ENCODE measurements around the gene KRT23. TPM values are rescaled to one million over a fixed set of nuclear protein-coding genes. Genes with fewer than 3 reads are reported as not detected.
A peak's percentile ranks its signal among the peaks of the same experiment; 100 is the strongest.

The KRT23 gene
- total RNA-seq, 1 experiment from 2014 or later = not detected

GRCh38 chr17:40888196-40888720 lies 49.2 kb downstream of the KRT23 start:
- no peak overlapping the region for H3K27ac ChIP-seq
- no peaks in the 10 kb centered on the region for H3F3A ChIP-seq (ENCODE audit: insufficient read depth, low read depth)
- H3K79me2 ChIP-seq (ENCODE audit: low read depth) = no peaks in the 10 kb centered on the region
- no peaks in the 10 kb centered on the region for H3K4me1 ChIP-seq (replicated peaks; ENCODE audit: insufficient read depth)
- H3K9me3 ChIP-seq (ENCODE audit: insufficient read depth, low read depth) = no peaks in the 10 kb centered on the region; the same call in 1 of the 2 replicates
- H3K4me3 ChIP-seq = no peak overlapping the region
- H3K4me2 ChIP-seq = no peak overlapping the region
- intact Hi-C loops (cut with micrococcal nuclease; ENCODE audit: unreplicated experiment) = no loop called here
- CTCF ChIA-PET = no interaction called here
- BruUV-seq (replicated peaks) = no TSS peak
- no peak for TF ChIP-seq EZH2 (IDR thresholded peaks at IDR 0.05; ENCODE audit: low read depth)
- TF ChIP-seq, protein P1, sequence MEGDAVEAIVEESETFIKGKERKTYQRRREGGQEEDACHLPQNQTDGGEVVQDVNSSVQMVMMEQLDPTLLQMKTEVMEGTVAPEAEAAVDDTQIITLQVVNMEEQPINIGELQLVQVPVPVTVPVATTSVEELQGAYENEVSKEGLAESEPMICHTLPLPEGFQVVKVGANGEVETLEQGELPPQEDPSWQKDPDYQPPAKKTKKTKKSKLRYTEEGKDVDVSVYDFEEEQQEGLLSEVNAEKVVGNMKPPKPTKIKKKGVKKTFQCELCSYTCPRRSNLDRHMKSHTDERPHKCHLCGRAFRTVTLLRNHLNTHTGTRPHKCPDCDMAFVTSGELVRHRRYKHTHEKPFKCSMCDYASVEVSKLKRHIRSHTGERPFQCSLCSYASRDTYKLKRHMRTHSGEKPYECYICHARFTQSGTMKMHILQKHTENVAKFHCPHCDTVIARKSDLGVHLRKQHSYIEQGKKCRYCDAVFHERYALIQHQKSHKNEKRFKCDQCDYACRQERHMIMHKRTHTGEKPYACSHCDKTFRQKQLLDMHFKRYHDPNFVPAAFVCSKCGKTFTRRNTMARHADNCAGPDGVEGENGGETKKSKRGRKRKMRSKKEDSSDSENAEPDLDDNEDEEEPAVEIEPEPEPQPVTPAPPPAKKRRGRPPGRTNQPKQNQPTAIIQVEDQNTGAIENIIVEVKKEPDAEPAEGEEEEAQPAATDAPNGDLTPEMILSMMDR (conservative IDR thresholded peaks at IDR 0.05) = no peak
- POLR2A ChIA-PET (ENCODE audit: unreplicated experiment) = interaction anchor here (0.5 kb wide), 1 partner anchor 493 kb away, joined by 4 read pairs; no protein-coding TSS in a partner anchor
- H2AFZ ChIP-seq = no peak overlapping the region; the same call in 1 of the 2 replicates
- no peaks in the 10 kb centered on the region for H3K36me3 ChIP-seq (ENCODE audit: low read depth)
- no peaks in the 10 kb centered on the region for H3K27me3 ChIP-seq (ENCODE audit: insufficient read depth, low read depth)
- H4K20me1 ChIP-seq (ENCODE audit: insufficient read depth) = no peaks in the 10 kb centered on the region
- no peak for DNase-seq
- no peaks in the 10 kb centered on the region for H3K9me2 ChIP-seq (ENCODE audit: insufficient read depth)

DNA sequence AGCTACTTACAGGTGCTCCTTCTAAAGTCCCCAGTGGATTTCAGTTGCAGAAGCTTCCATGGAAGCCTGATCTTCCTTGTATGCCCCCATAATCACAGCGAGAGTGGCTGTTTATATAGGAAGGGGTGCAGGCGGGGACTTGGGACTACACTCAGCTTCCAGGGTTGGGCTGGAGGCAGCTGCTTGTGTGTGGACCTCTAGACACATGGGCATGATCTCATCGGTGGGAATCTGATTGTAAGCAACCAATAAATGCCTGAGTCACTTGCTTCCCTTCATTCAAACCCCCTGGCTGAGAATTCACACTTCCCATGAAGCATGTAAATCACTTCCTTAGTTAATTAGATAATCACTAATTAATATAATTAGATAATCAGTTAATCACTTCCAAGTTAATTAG lies 51.4 kb downstream of the KRT23 start:
- H3K4me2 ChIP-seq = no peak overlapping the region
- no peaks in the 10 kb centered on the region for H3K27me3 ChIP-seq (ENCODE audit: insufficient read depth, low read depth)
- no peak for TF ChIP-seq EZH2 (IDR thresholded peaks at IDR 0.05; ENCODE audit: low read depth)
- TF ChIP-seq, protein P1 (conservative IDR thresholded peaks at IDR 0.05) = no peak
- intact Hi-C loops (cut with micrococcal nuclease; ENCODE audit: unreplicated experiment) = no loop called here
- no peaks in the 10 kb centered on the region for H3K79me2 ChIP-seq (ENCODE audit: low read depth)
- DNase-seq = no peak
- H3F3A ChIP-seq (ENCODE audit: insufficient read depth, low read depth) = no peaks in the 10 kb centered on the region
- no peaks in the 10 kb centered on the region for H3K4me1 ChIP-seq (replicated peaks; ENCODE audit: insufficient read depth)
- no peak overlapping the region for H2AFZ ChIP-seq
- no peaks in the 10 kb centered on the region for H4K20me1 ChIP-seq (ENCODE audit: insufficient read depth)
- H3K36me3 ChIP-seq (ENCODE audit: low read depth) = no peaks in the 10 kb centered on the region
- CTCF ChIA-PET = no interaction called here
- BruUV-seq (replicated peaks) = no TSS peak
- no peaks in the 10 kb centered on the region for H3K9me2 ChIP-seq (ENCODE audit: insufficient read depth)
- H3K27ac ChIP-seq = no peak overlapping the region
- H3K4me3 ChIP-seq = no peak overlapping the region
- POLR2A ChIA-PET (ENCODE audit: unreplicated experiment) = no interaction called here
- H3K9me3 ChIP-seq (ENCODE audit: insufficient read depth, low read depth) = no peaks in the 10 kb centered on the region; the same call in 1 of the 2 replicates

- no peaks in the 10 kb centered on the region for H3F3A ChIP-seq (ENCODE audit: insufficient read depth, low read depth)
- H3K4me3 ChIP-seq = no peak within 1 kb of the TSS
- no peak for DNase-seq
- H3K79me2 ChIP-seq (ENCODE audit: low read depth) = no peaks in the 10 kb centered on the region
- H3K4me1 ChIP-seq (replicated peaks; ENCODE audit: insufficient read depth) = no peaks in the 10 kb centered on the region
- CTCF ChIA-PET = no interaction called here
- no peaks in the 10 kb centered on the region for H3K9me2 ChIP-seq (ENCODE audit: insufficient read depth)
- no peak within 1 kb of the TSS for H3K4me2 ChIP-seq
- no peaks in the 10 kb centered on the region; the same call in 1 of the 2 replicates for H3K9me3 ChIP-seq (ENCODE audit: insufficient read depth, low read depth)
- no peak for TF ChIP-seq EZH2 (IDR thresholded peaks at IDR 0.05; ENCODE audit: low read depth)
- TF ChIP-seq, protein P1 (conservative IDR thresholded peaks at IDR 0.05) = peak; percentile 51
- no peaks in the 10 kb centered on the region for H4K20me1 ChIP-seq (ENCODE audit: insufficient read depth)
- H3K27me3 ChIP-seq (ENCODE audit: insufficient read depth, low read depth) = no peaks in the 10 kb centered on the region
- intact Hi-C loops (cut with micrococcal nuclease; ENCODE audit: unreplicated experiment) = no loop called here
- H3K27ac ChIP-seq = no peak within 1 kb of the TSS
- no TSS peak for BruUV-seq (replicated peaks)
- no peak within 1 kb of the TSS for H2AFZ ChIP-seq
- POLR2A ChIA-PET (ENCODE audit: unreplicated experiment) = no interaction called here
- H3K36me3 ChIP-seq (ENCODE audit: low read depth) = no peaks in the 10 kb centered on the region
These were observed 52.5 kb downstream of the KRT23 start, which contains the start of gene KRT20 for GRCh38 chr17:40884708-40885512. TSS of gene KRT20 (minus strand) at chr17:40885242. CDS start at chr17:40885185, 57 bp downstream.
